Measurements from ENCODE around the gene SHROOM3.

SHROOM3 gene

DNA sequence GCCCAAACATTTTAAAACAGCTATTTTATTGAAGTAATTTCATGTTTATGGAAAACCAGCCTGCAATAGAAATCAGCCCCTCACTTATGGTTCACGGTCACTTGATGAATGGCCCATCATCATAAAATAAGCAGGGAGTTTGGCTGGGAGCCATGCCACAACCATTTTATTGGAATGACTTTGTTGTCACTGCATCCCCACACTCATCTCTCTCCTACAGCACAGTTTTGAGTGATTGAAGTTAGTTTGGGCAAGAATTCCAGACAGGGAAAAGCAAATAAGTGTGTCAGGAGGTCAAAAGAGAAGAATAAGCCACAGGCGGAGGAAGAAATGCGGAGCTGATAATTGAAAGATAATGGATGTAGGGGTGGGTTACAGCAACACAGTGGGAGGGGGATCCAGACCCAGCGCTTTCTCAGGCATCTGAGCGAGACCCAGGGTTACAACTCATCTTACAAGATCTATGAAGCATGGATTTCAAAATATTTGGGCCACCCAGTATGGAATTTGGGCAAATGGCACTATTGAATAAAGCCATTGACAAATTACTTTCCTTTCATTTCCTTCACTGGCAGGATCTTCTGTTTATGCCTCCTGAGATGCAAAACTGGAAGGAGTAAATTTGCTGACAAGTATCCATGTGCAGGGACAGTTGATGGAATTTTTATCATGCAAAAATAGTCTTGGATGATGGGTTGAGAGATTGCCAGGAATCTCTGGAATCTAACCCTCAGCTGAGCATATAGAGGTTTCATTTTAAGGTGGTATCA, 100.8 kb downstream of the SHROOM3 start:
- no peak overlapping the region for H3K27ac ChIP-seq (ENCODE audit: low read length)
- no peaks in the 10 kb centered on the region for H3K36me3 ChIP-seq (ENCODE audit: control insufficient read depth, insufficient read depth, low read length)
- H3K27me3 ChIP-seq (ENCODE audit: control insufficient read depth, insufficient read depth, low read length), result no peaks in the 10 kb centered on the region
- H3K4me3 ChIP-seq (ENCODE audit: low read length), result no peak overlapping the region
- H3K9me3 ChIP-seq (ENCODE audit: control insufficient read depth, insufficient read depth, low read length), result no peaks in the 10 kb centered on the region
- no peak for DNase-seq (ENCODE audit: low read depth, low spot score)
- WGBS (ENCODE audit: insufficient coverage, insufficient read length), result no CpG with 5 or more reads among the region's 5 CpGs
- peaks cover 2% of the 10 kb centered on the region; the same call in 1 of the 2 replicates for H3K4me1 ChIP-seq (ENCODE audit: control insufficient read depth, insufficient read depth, low read length)

DNA sequence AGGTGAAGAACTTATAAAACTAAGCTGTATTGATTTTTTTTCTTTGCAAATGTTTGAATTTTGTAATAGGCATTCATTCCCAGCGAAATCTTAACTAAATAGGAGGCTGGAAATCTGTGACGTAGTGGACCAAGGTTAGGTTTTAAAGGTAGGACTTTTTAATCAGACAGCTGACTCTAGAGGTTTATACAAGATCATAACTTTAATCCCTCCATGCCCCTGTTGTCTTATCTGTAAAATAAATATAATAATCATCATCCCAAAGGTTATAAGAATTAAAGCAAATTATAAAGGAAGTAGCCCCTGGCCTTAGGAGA, 101.3 kb downstream of the SHROOM3 start:
- H3K36me3 ChIP-seq (ENCODE audit: control insufficient read depth, insufficient read depth, low read length), result no peaks in the 10 kb centered on the region
- H3K4me3 ChIP-seq (ENCODE audit: low read length), result no peak overlapping the region
- H3K9me3 ChIP-seq (ENCODE audit: control insufficient read depth, insufficient read depth, low read length), result no peaks in the 10 kb centered on the region
- DNase-seq (ENCODE audit: low read depth, low spot score), result no peak
- WGBS (ENCODE audit: insufficient coverage, insufficient read length), result no CpG with 5 or more reads among the region's 2 CpGs
- H3K27me3 ChIP-seq (ENCODE audit: control insufficient read depth, insufficient read depth, low read length), result no peaks in the 10 kb centered on the region
- peaks cover 2% of the 10 kb centered on the region; the same call in 1 of the 2 replicates for H3K4me1 ChIP-seq (ENCODE audit: control insufficient read depth, insufficient read depth, low read length)
- no peak overlapping the region for H3K27ac ChIP-seq (ENCODE audit: low read length)

DNA sequence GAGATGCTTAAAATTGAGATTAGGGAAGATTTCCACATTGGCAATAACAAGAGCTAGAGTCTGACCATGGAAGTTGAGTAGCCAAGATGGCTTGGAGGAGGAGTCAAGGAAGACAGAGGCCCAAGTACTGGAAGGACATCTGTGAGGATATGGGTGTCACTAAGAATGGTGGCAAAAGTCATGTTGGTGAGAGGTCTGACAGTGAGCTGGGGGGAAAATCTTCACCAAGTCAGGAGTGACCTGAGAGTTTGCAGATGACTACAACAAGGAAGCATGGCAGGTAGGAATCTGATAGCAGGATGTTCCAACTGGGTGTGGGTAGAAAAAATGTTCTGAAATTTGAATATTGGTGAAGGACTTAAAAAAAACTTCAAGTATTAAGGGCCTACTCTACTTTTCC, 103.3 kb downstream of the SHROOM3 start:
- no peak overlapping the region for H3K4me3 ChIP-seq (ENCODE audit: low read length)
- no peaks in the 10 kb centered on the region for H3K9me3 ChIP-seq (ENCODE audit: control insufficient read depth, insufficient read depth, low read length)
- H3K27me3 ChIP-seq (ENCODE audit: control insufficient read depth, insufficient read depth, low read length), result no peaks in the 10 kb centered on the region
- DNase-seq (ENCODE audit: low read depth, low spot score), result no peak
- H3K27ac ChIP-seq (ENCODE audit: low read length), result no peak overlapping the region
- no peaks in the 10 kb centered on the region for H3K36me3 ChIP-seq (ENCODE audit: control insufficient read depth, insufficient read depth, low read length)
- peaks cover 2% of the 10 kb centered on the region; the same call in 1 of the 2 replicates for H3K4me1 ChIP-seq (ENCODE audit: control insufficient read depth, insufficient read depth, low read length)

DNA sequence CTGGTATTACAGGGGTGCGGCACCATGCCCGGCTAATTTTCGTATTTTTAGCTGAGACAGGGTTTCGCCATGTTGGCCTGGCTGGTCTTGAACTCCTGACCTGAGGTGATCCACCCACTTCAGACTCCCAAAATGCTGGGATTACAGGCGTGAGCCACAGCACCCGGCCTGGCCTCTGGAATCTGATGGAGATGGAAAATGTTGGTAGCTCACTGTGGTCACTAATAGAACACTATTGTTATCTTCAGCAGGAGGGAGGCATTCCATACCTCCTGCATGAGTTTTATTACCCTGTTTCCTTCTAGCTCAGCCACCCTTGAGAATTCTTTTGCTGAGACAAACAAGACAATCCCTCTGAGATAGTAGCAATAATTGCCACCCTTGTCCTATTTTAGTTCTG, 105.0 kb downstream of the SHROOM3 start:
- H3K36me3 ChIP-seq (ENCODE audit: control insufficient read depth, insufficient read depth, low read length), result no peaks in the 10 kb centered on the region
- H3K27me3 ChIP-seq (ENCODE audit: control insufficient read depth, insufficient read depth, low read length), result no peaks in the 10 kb centered on the region
- no peaks in the 10 kb centered on the region for H3K9me3 ChIP-seq (ENCODE audit: control insufficient read depth, insufficient read depth, low read length)
- no peak for DNase-seq (ENCODE audit: low read depth, low spot score)
- H3K4me1 ChIP-seq (ENCODE audit: control insufficient read depth, insufficient read depth, low read length), result peaks cover 2% of the 10 kb centered on the region; the same call in 1 of the 2 replicates
- no peak overlapping the region for H3K27ac ChIP-seq (ENCODE audit: low read length)
- WGBS (ENCODE audit: insufficient coverage, insufficient read length), result no CpG with 5 or more reads among the region's 6 CpGs
- no peak overlapping the region for H3K4me3 ChIP-seq (ENCODE audit: low read length)

DNA sequence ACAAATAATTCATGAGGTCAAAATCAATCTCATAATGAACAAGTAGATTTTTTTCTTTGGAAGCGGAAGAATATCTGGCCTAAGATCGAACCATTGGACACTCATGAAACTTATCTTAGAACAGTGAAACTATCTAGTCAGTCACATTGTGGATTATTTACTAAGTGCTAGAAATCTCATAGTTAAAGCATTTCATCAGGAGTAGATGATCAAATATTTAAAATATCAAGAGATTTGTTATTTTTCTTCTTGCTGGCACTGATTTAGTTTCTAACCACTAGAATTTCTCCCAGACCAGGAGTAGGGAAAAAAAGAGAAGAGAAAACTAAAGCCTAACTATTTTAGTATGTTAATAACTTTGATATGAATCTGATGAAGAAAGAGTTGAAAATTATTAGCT, 105.5 kb downstream of the SHROOM3 start:
- no peak for DNase-seq (ENCODE audit: low read depth, low spot score)
- H3K4me3 ChIP-seq (ENCODE audit: low read length), result no peak overlapping the region
- H3K4me1 ChIP-seq (ENCODE audit: control insufficient read depth, insufficient read depth, low read length), result peaks cover 2% of the 10 kb centered on the region; the same call in 1 of the 2 replicates
- WGBS (ENCODE audit: insufficient coverage, insufficient read length), result no CpG with 5 or more reads among the region's 2 CpGs
- no peaks in the 10 kb centered on the region for H3K9me3 ChIP-seq (ENCODE audit: control insufficient read depth, insufficient read depth, low read length)
- H3K36me3 ChIP-seq (ENCODE audit: control insufficient read depth, insufficient read depth, low read length), result no peaks in the 10 kb centered on the region
- no peak overlapping the region for H3K27ac ChIP-seq (ENCODE audit: low read length)
- H3K27me3 ChIP-seq (ENCODE audit: control insufficient read depth, insufficient read depth, low read length), result no peaks in the 10 kb centered on the region

DNA sequence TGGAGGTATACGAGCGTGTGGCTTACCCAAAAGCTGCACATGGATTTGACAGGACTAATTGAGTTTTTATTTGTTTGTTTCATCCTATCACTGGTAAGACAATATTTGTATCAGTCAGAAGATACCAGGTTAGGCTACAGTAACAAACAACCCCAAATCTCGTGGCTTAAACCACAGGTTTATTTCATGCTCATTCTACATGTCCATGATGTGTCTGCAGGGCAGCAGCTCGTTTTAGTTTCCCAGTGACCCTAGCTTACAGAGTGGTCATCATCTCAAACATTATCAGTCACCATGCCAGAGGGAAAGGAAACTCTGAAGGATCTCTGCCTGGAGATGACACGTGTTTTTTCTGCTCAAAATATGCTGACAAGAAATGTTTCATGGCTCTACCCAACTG, 108.3 kb downstream of the SHROOM3 start:
- no CpG with 5 or more reads among the region's 5 CpGs for WGBS (ENCODE audit: insufficient coverage, insufficient read length)
- Histone ChIP-seq H3K9me3 (ENCODE audit: control insufficient read depth, insufficient read depth, low read length) (no peaks in the 10 kb centered on the region), H3K27me3 (ENCODE audit: control insufficient read depth, insufficient read depth, low read length) (no peaks in the 10 kb centered on the region), H3K36me3 (ENCODE audit: control insufficient read depth, insufficient read depth, low read length) (no peaks in the 10 kb centered on the region), H3K27ac (ENCODE audit: low read length) (no peak overlapping the region), H3K4me1 (ENCODE audit: control insufficient read depth, insufficient read depth, low read length) (no peaks in the 10 kb centered on the region), H3K4me3 (ENCODE audit: low read length) (no peak overlapping the region)
- DNase-seq (ENCODE audit: low read depth, low spot score), result no peak

DNA sequence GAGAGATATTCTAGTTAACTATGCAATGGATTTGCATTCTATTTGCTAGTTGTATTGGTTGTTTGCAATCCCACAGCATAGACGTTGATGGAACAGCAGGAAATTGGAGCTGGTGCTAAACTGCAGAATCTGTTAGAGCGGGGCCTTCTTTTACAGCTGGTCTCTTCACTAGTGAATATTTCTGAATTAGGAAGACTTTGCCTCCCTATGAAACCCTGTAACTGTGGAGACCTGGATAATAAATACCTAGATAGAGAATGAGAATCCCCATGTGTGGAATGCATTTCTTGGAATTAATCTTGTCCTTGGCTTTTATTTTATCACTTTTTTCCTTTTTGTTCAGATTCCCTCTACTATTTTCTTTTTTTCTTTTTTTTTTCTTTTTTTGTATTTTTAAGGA, 109.7 kb downstream of the SHROOM3 start:
- no peaks in the 10 kb centered on the region for H3K4me1 ChIP-seq (ENCODE audit: control insufficient read depth, insufficient read depth, low read length)
- no peaks in the 10 kb centered on the region for H3K9me3 ChIP-seq (ENCODE audit: control insufficient read depth, insufficient read depth, low read length)
- no peak for DNase-seq (ENCODE audit: low read depth, low spot score)
- H3K27ac ChIP-seq (ENCODE audit: low read length), result no peak overlapping the region
- H3K4me3 ChIP-seq (ENCODE audit: low read length), result no peak overlapping the region
- H3K27me3 ChIP-seq (ENCODE audit: control insufficient read depth, insufficient read depth, low read length), result no peaks in the 10 kb centered on the region
- no peaks in the 10 kb centered on the region for H3K36me3 ChIP-seq (ENCODE audit: control insufficient read depth, insufficient read depth, low read length)
- no CpG with 5 or more reads among the region's 2 CpGs for WGBS (ENCODE audit: insufficient coverage, insufficient read length)

DNA sequence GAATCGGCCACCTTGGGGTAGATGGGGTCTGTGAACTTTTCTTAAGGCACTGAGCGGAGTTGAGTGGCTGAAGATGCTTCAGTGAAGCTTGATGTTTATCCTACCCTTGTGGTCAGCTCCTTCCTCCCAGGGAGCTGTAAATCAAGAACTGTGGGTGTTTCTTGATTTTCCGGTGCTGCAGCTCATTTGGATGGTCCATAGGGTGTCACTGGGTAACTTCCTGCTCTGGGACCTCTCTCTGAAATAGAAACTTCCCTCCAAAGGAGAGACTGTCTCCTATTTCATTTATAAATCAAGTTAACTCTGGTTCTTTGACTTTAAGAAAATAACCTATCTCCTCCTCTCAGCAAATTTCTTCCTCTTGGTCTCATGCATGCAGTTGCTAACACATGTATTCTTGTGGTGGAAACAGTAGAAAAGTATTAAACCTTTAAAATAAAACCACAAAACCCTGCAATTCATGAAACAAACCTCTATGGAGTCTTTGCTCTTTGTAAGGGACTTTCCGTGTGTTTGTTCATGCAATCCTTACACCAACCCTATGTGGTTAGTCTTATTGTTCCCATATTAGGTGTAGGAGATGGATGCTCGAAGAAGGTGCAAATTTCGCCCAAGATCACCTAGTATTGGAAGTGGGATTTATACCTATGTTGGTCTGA, 110.3 kb downstream of the SHROOM3 start:
- Histone ChIP-seq H3K4me1 (ENCODE audit: control insufficient read depth, insufficient read depth, low read length) (no peaks in the 10 kb centered on the region), H3K9me3 (ENCODE audit: control insufficient read depth, insufficient read depth, low read length) (no peaks in the 10 kb centered on the region), H3K36me3 (ENCODE audit: control insufficient read depth, insufficient read depth, low read length) (no peaks in the 10 kb centered on the region), H3K27ac (ENCODE audit: low read length) (no peak overlapping the region), H3K4me3 (ENCODE audit: low read length) (no peak overlapping the region), H3K27me3 (ENCODE audit: control insufficient read depth, insufficient read depth, low read length) (no peaks in the 10 kb centered on the region)
- no CpG with 5 or more reads among the region's 6 CpGs for WGBS (ENCODE audit: insufficient coverage, insufficient read length)
- DNase-seq (ENCODE audit: low read depth, low spot score), result no peak

DNA sequence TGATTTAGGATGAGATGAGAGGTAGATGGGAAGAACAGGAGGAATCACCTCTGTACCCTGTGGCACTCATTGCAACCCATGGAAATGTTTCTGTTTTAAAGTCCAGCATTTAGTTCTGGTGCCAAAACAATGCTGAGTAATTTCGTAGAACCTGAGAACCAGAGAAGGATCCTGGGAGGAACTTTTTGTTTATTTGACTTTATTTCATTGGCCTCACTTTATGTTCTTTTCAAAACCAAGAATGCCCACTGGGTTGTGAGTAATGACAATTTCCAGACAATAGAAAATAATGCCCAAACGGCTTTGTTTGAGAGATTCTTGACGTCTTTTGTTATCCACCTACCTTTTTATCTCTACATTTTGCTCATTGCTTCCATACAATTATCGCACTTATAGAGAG, 111.3 kb downstream of the SHROOM3 start:
- Histone ChIP-seq H3K27me3 (ENCODE audit: control insufficient read depth, insufficient read depth, low read length) (no peaks in the 10 kb centered on the region), H3K4me1 (ENCODE audit: control insufficient read depth, insufficient read depth, low read length) (no peaks in the 10 kb centered on the region), H3K9me3 (ENCODE audit: control insufficient read depth, insufficient read depth, low read length) (no peaks in the 10 kb centered on the region; the same call in 1 of the 2 replicates), H3K27ac (ENCODE audit: low read length) (no peak overlapping the region), H3K36me3 (ENCODE audit: control insufficient read depth, insufficient read depth, low read length) (no peaks in the 10 kb centered on the region), H3K4me3 (ENCODE audit: low read length) (no peak overlapping the region)
- WGBS (ENCODE audit: insufficient coverage, insufficient read length), result 100% methylated on average over 1 of the region's 4 CpGs
- DNase-seq (ENCODE audit: low read depth, low spot score), result no peak

DNA sequence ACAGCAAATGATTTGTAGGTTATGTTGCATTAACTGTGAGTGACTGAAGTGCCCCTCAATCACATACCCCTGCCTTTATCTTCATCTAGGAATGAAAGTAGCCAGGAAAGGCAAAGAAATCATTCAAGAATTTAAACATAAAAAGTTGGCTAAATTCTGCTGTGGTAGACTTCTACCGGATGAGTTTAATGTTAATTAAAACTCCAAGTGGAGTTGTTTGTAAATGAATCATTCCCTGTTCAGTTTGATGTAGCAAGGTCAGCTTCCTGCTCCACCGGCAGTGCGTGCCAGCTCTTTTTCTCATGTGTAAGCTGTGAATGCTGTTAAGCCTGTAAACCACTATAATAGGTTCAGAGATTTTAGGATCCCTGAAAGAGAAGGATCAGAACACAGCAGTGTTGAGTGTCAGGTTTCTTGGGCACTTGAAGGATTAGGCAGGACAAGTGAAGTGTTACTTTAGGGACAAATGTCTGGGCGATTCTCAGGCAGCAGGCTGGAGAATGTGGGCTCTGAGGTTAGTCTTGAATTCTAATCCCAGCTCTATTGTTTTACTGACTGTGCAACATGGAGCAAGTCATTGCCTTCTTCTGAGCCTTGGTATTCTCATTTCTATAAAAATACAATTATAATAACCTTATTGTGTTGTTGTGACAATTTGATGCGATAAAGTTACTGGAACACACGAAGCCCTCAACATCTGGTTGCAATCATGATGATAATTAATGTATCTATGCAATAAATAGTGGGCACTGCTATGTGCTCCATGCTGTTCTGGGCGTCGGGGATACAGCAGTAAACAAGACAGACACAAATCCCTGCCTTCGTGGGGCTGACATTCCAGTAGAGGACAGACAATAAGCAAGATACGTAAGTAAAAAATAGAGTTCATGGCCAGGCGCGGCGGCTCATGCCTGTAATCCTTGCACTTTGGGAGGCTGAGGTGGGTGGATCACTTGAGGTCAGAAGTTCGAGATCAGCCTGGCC, 112.0 kb downstream of the SHROOM3 start:
- no peak for DNase-seq (ENCODE audit: low read depth, low spot score)

More for the DNA sequence above, 112.0 kb downstream of the SHROOM3 start:
- Histone ChIP-seq H3K27me3 (ENCODE audit: control insufficient read depth, insufficient read depth, low read length) (no peaks in the 10 kb centered on the region), H3K36me3 (ENCODE audit: control insufficient read depth, insufficient read depth, low read length) (no peaks in the 10 kb centered on the region), H3K4me3 (ENCODE audit: low read length) (no peak overlapping the region), H3K4me1 (ENCODE audit: control insufficient read depth, insufficient read depth, low read length) (no peaks in the 10 kb centered on the region), H3K9me3 (ENCODE audit: control insufficient read depth, insufficient read depth, low read length) (no peaks in the 10 kb centered on the region; the same call in 1 of the 2 replicates), H3K27ac (ENCODE audit: low read length) (no peak overlapping the region)
- no CpG with 5 or more reads among the region's 14 CpGs for WGBS (ENCODE audit: insufficient coverage, insufficient read length)
